OCI-LY3 (cell line): ENCODE measurements around the gene KLHL6.

Source experiments
- H2AFZ ChIP-seq: fragments of 200-600, 300-600 bp; shearing (Covaris generic); 2 replicates; pipeline ENCODE4 v1.6.0; 2014; ENCODE audit warnings: antibody characterized with exemption, low read depth, low read length
- H3K27ac ChIP-seq: fragments of 200-600, 300-600 bp; sonication (generic); 2 replicates; pipeline ENCODE4 v1.5.1; 2014; ENCODE audit warnings: mild to moderate bottlenecking, low read length, moderate library complexity, mixed read lengths
- H3K27me3 ChIP-seq: fragments of 200-600, 300-600 bp; sonication (generic); 2 replicates; pipeline ENCODE4 v1.6.1; 2014; ENCODE audit warnings: low read depth, low read length, mixed read lengths
- H3K36me3 ChIP-seq: fragments of 200-600, 300-600 bp; sonication (generic); replicated peaks from 2 replicates; pipeline ENCODE3; 2014; ENCODE audit warnings: low read depth, low read length, mixed read lengths
- H3K4me1 ChIP-seq: fragments of 300-600, 200-600 bp; sonication (generic); 2 replicates; pipeline ENCODE4 v1.6.1; 2014; ENCODE audit warnings: low read length, mixed read lengths
- H3K4me2 ChIP-seq: fragments of 200-600, 300-600 bp; sonication (generic); 2 replicates; pipeline ENCODE4 v1.6.1; 2014; ENCODE audit warnings: low read length, mixed read lengths
- H3K4me3 ChIP-seq: fragments of 300-600, 200-600 bp; sonication (generic); 2 replicates; pipeline ENCODE4 v1.5.1; 2014; ENCODE audit warnings: antibody characterized with exemption, mild to moderate bottlenecking, low read length, moderate library complexity
- H3K79me2 ChIP-seq: fragments of 300-600, 200-600 bp; shearing (Covaris generic); 2 replicates; pipeline ENCODE4 v1.6.1; 2014; ENCODE audit warnings: mild to moderate bottlenecking, low read length, mixed read lengths
- H3K9ac ChIP-seq: fragments of 300-600, 200-600 bp; shearing (Covaris generic); 2 replicates; pipeline ENCODE4 v1.6.0; 2014; ENCODE audit warnings: mild to moderate bottlenecking, low read length, moderate library complexity
- H3K9me3 ChIP-seq: fragments of 200-600, 300-600 bp; shearing (Covaris generic); 2 replicates; pipeline ENCODE4 v1.6.1; 2014; ENCODE audit warnings: low read length, mixed read lengths; ENCODE audit not compliant: insufficient read depth
- H4K20me1 ChIP-seq: fragments of 200-600, 300-600 bp; sonication (generic); 2 replicates; pipeline ENCODE4 v1.6.1; 2016; ENCODE audit warnings: low read length, mixed read lengths; ENCODE audit not compliant: insufficient read depth
- CTCF ChIP-seq: fragments of 200-600, 300-600 bp; sonication (generic); IDR thresholded peaks from 2 replicates; pipeline ENCODE4 v1.5.1; 2014; ENCODE audit warnings: antibody characterized with exemption, low read length, low read depth
- EZH2phosphoT487 ChIP-seq: fragments of 200-600 bp; shearing (Covaris generic); IDR thresholded peaks from 2 replicates; pipeline ENCODE4 v1.6.1; 2018; ENCODE audit warnings: antibody characterized with exemption, mixed run types, low read depth

Gene KLHL6

GRCh38 chr3:183449791-183450190 lies 105.7 kb downstream of the KLHL6 start:
- H4K20me1 ChIP-seq: no peaks in the 10 kb centered on the region
- no peaks in the 10 kb centered on the region for H3K9me3 ChIP-seq
- no peak overlapping the region for H3K4me2 ChIP-seq
- H3K4me1 ChIP-seq: peaks cover 6% of the 10 kb centered on the region
- no peak overlapping the region for H3K9ac ChIP-seq
- TF ChIP-seq EZH2phosphoT487 (no peak), CTCF (no peak)
- H2AFZ ChIP-seq: no peak overlapping the region
- H3K4me3 ChIP-seq: no peak overlapping the region
- H3K36me3 ChIP-seq: peaks cover 12% of the 10 kb centered on the region
- H3K79me2 ChIP-seq: peaks cover 6% of the 10 kb centered on the region; the same call in 1 of the 2 replicates
- no peak overlapping the region for H3K27ac ChIP-seq
- no peaks in the 10 kb centered on the region for H3K27me3 ChIP-seq

GRCh38 chr3:183449391-183449790 lies 106.1 kb downstream of the KLHL6 start:
- TF ChIP-seq EZH2phosphoT487 (no peak), CTCF (no peak)
- H2AFZ ChIP-seq: no peak overlapping the region
- no peak overlapping the region for H3K27ac ChIP-seq
- H3K9ac ChIP-seq: no peak overlapping the region
- 0 out of 2 replicates have a peak, but pooled peaks cover 4% of the 10 kb centered on the region for H3K9me3 ChIP-seq
- no peak overlapping the region for H3K4me2 ChIP-seq
- H3K27me3 ChIP-seq: no peaks in the 10 kb centered on the region
- H3K79me2 ChIP-seq: peaks cover 6% of the 10 kb centered on the region; the same call in 1 of the 2 replicates
- H3K36me3 ChIP-seq: peaks cover 12% of the 10 kb centered on the region
- peaks cover 6% of the 10 kb centered on the region for H3K4me1 ChIP-seq
- H4K20me1 ChIP-seq: no peaks in the 10 kb centered on the region
- H3K4me3 ChIP-seq: no peak overlapping the region

DNA sequence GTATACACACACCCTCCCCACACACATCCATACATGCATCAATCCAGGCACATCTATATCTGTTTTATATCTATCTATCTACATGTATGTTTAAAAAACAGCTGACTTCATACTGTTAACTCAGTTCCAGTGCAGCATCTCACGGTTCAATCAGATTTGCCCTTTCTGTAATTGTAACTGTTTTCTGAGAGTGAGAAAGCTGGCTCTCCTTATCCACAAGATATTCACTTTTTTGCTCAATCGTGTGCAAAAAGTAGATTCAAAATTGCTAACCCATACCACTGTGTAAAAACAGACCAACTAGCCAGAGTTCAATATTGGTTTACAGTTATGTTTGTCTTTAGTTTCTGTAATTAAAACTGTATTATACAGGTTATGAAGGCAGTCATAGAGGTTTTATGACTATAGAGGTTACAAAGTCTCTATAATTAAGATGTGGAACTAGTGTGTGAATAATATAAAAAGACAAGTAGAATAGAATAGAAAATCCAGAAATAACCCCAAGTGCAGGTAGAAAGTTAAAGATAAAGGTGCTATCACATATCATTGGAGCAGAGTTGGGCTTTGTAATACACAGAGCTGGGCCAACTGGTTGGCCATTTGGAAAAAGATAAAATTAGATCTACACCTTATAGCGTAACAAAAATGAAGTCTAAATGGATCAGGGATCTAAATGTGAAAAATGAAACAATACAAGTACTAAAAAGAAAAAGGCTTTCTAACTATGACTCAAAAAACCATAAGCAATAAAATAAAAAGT lies 107.0 kb downstream of the KLHL6 start:
- H3K4me2 ChIP-seq: peak overlapping the region; percentile 75
- peak overlapping the region; percentile 93 for H3K4me3 ChIP-seq
- TF ChIP-seq CTCF: no peak
- no peak for TF ChIP-seq EZH2phosphoT487
- H3K36me3 ChIP-seq: peaks cover 9% of the 10 kb centered on the region
- peaks cover 11% of the 10 kb centered on the region for H3K9me3 ChIP-seq
- H3K4me1 ChIP-seq: peaks cover 6% of the 10 kb centered on the region
- peak overlapping the region; percentile 82 for H3K9ac ChIP-seq
- H3K79me2 ChIP-seq: peaks cover 6% of the 10 kb centered on the region; the same call in 1 of the 2 replicates
- no peak overlapping the region for H2AFZ ChIP-seq
- H3K27me3 ChIP-seq: no peaks in the 10 kb centered on the region
- no peak overlapping the region for H3K27ac ChIP-seq
- H4K20me1 ChIP-seq: no peaks in the 10 kb centered on the region

DNA sequence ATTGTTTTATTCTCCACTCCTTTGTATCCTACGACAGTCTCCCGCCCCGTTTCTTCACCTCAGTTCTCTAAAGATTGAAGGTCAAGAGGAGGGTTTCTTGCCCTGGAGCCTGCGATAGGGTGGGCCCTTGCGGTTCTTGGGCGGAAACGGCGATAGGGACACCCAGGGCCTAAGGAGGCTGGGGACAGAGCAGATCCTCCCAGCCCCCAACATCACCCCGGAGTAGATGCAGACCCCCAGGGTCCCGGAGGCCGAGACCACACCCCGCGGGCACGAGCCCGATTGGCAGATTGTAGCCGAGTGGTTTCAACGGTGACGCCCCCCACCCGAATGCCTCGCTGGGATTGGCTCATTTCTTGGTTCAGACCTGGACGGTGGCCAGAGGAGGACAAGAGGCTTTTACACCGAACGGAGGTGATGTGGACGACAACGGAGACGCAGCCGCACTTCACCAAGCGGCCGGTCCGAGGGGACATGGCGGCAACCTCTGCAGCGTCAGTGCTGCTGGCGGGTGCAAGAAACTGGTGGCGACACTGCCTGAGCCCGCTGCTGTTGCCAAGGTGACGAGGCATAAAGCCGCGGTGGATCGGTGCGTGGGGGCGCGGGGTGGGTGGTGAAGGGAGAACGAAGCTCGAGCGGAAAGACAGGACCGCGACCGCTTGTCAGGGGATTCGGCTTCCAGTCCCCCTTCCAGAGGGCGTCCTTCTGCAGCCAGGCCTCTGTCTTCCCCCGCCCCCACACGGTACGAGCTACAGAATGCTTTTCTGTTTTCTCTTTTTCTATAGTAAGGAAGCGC lies 108.1 kb downstream of the KLHL6 start:
- no peak for TF ChIP-seq EZH2phosphoT487
- 0 out of 2 replicates have a peak, but pooled peaks have one; percentile 11 for TF ChIP-seq CTCF
- Histone ChIP-seq H3K9me3 (peaks cover 21% of the 10 kb centered on the region), H3K27me3 (no peaks in the 10 kb centered on the region), H3K9ac (peak overlapping the region; percentile 82), H3K27ac (peak overlapping the region; percentile 28), H3K79me2 (peaks cover 6% of the 10 kb centered on the region; the same call in 1 of the 2 replicates), H2AFZ (peak overlapping the region; percentile 84), H3K36me3 (peaks cover 6% of the 10 kb centered on the region), H3K4me1 (peaks cover 6% of the 10 kb centered on the region), H3K4me3 (peak overlapping the region; percentile 93), H3K4me2 (peak overlapping the region; percentile 75), H4K20me1 (no peaks in the 10 kb centered on the region)
